ENCODE data around the gene ELAC1.

The ELAC1 gene

GRCh38 chr18:51028201-51028805, 60.5 kb downstream of the ELAC1 start:
- H3K4me3 ChIP-seq (ENCODE audit: low read depth, low read length, poor library complexity, severe bottlenecking) = peak overlapping the region; percentile 73
- no peaks in the 10 kb centered on the region for H3F3A ChIP-seq (ENCODE audit: insufficient read depth, low read length)
- peaks cover 34% of the 10 kb centered on the region for H3K4me1 ChIP-seq (ENCODE audit: insufficient read depth, low read length, severe bottlenecking)
- no peaks in the 10 kb centered on the region for H3K9me2 ChIP-seq (ENCODE audit: low read depth, low read length)
- H3K9me3 ChIP-seq (ENCODE audit: low read length) = no peaks in the 10 kb centered on the region
- H3K27ac ChIP-seq (ENCODE audit: low read depth, low read length, poor library complexity, severe bottlenecking) = peak overlapping the region; percentile 6
- peak overlapping the region; percentile 73 for H3K4me2 ChIP-seq (ENCODE audit: low read length)
- peak overlapping the region; percentile 72; the same call in 1 of the 2 replicates for H3K9ac ChIP-seq (ENCODE audit: low read length)
- TF ChIP-seq EZH2 (IDR thresholded peaks at IDR 0.05; ENCODE audit: borderline replicate concordance, low read length) (no peak), CTCF (IDR thresholded peaks at IDR 0.05; ENCODE audit: low read length) (peak; percentile 54; the same call in 1 of the 2 replicates)
- no peaks in the 10 kb centered on the region for H3K27me3 ChIP-seq (ENCODE audit: insufficient read depth, low read length)
- peaks cover 27% of the 10 kb centered on the region for H3K79me2 ChIP-seq (ENCODE audit: insufficient read depth, low read length)
- no peaks in the 10 kb centered on the region for H4K20me1 ChIP-seq (ENCODE audit: insufficient read depth, low read length)
- peaks cover 25% of the 10 kb centered on the region for H3K36me3 ChIP-seq (ENCODE audit: insufficient read depth, low read length)
- H2AFZ ChIP-seq (ENCODE audit: low read length) = no peak overlapping the region

- H3K4me3 ChIP-seq (ENCODE audit: low read depth, low read length, poor library complexity, severe bottlenecking) = peak overlapping the region; percentile 73
- H3K9me3 ChIP-seq (ENCODE audit: low read length) = no peaks in the 10 kb centered on the region
- no peak for TF ChIP-seq EZH2 (IDR thresholded peaks at IDR 0.05; ENCODE audit: borderline replicate concordance, low read length)
- no peak for TF ChIP-seq CTCF (IDR thresholded peaks at IDR 0.05; ENCODE audit: low read length)
- H2AFZ ChIP-seq (ENCODE audit: low read length) = no peak overlapping the region
- peaks cover 34% of the 10 kb centered on the region for H3K4me1 ChIP-seq (ENCODE audit: insufficient read depth, low read length, severe bottlenecking)
- H3K9me2 ChIP-seq (ENCODE audit: low read depth, low read length) = no peaks in the 10 kb centered on the region
- no peaks in the 10 kb centered on the region for H4K20me1 ChIP-seq (ENCODE audit: insufficient read depth, low read length)
- peak overlapping the region; percentile 72 for H3K9ac ChIP-seq (ENCODE audit: low read length)
- H3K27me3 ChIP-seq (ENCODE audit: insufficient read depth, low read length) = no peaks in the 10 kb centered on the region
- H3K27ac ChIP-seq (ENCODE audit: low read depth, low read length, poor library complexity, severe bottlenecking) = peak overlapping the region; percentile 39
- peak overlapping the region; percentile 73 for H3K4me2 ChIP-seq (ENCODE audit: low read length)
- H3F3A ChIP-seq (ENCODE audit: insufficient read depth, low read length) = no peaks in the 10 kb centered on the region
- peaks cover 31% of the 10 kb centered on the region for H3K36me3 ChIP-seq (ENCODE audit: insufficient read depth, low read length)
- H3K79me2 ChIP-seq (ENCODE audit: insufficient read depth, low read length) = peaks cover 37% of the 10 kb centered on the region
Observed at GRCh38 chr18:51029378-51029693, 61.5 kb downstream of the ELAC1 start.

- Histone ChIP-seq H3K4me3 (ENCODE audit: low read depth, low read length, poor library complexity, severe bottlenecking) (peak within 1 kb of the TSS; percentile 73), H4K20me1 (ENCODE audit: insufficient read depth, low read length) (no peaks in the 10 kb centered on the region), H3K27me3 (ENCODE audit: insufficient read depth, low read length) (no peaks in the 10 kb centered on the region), H2AFZ (ENCODE audit: low read length) (no peak within 1 kb of the TSS), H3K36me3 (ENCODE audit: insufficient read depth, low read length) (peaks cover 34% of the 10 kb centered on the region), H3K79me2 (ENCODE audit: insufficient read depth, low read length) (peaks cover 43% of the 10 kb centered on the region), H3K27ac (ENCODE audit: low read depth, low read length, poor library complexity, severe bottlenecking) (peak within 1 kb of the TSS; percentile 39), H3K4me1 (ENCODE audit: insufficient read depth, low read length, severe bottlenecking) (peaks cover 34% of the 10 kb centered on the region), H3K4me2 (ENCODE audit: low read length) (peak within 1 kb of the TSS; percentile 91), H3K9me3 (ENCODE audit: low read length) (no peaks in the 10 kb centered on the region), H3K9ac (ENCODE audit: low read length) (peak within 1 kb of the TSS; percentile 72), H3K9me2 (ENCODE audit: low read depth, low read length) (no peaks in the 10 kb centered on the region), H3F3A (ENCODE audit: insufficient read depth, low read length) (no peaks in the 10 kb centered on the region)
- TF ChIP-seq EZH2 (IDR thresholded peaks at IDR 0.05; ENCODE audit: borderline replicate concordance, low read length) (no peak), CTCF (IDR thresholded peaks at IDR 0.05; ENCODE audit: low read length) (no peak)
Observed at GRCh38 chr18:51029694-51030536, 62.1 kb downstream of the ELAC1 start, which contains the start of gene SMAD4. Gene SMAD4, plus strand, starts transcription at chr18:51030213. Its CDS starts 16,834 bp downstream, at chr18:51047047.
